H9 (cell line): ENCODE data around the gene LEKR1. TPM values are rescaled to one million over a fixed set of nuclear protein-coding genes. Genes with fewer than 3 reads are reported as not detected.

ENCODE experiments used
- DNase-seq: peaks from one replicate; pipeline ENCODE4 v3.0.0-alpha.2; 2017
- H2AFZ ChIP-seq: one replicate; pipeline ENCODE4 v1.6.1; 2013; ENCODE audit warnings: mild to moderate bottlenecking, low read length, control low read depth, moderate library complexity
- H2AK5ac ChIP-seq: 2 replicates; pipeline ENCODE4 v1.6.1; 2013; ENCODE audit warnings: low read length, control low read depth, mixed read lengths; ENCODE audit not compliant: insufficient read length
- H2BK120ac ChIP-seq: one replicate; pipeline ENCODE4 v1.6.1; 2013; ENCODE audit warnings: low read depth, mild to moderate bottlenecking, low read length, control low read depth, inconsistent platforms; ENCODE audit not compliant: poor library complexity, severe bottlenecking
- H2BK12ac ChIP-seq: 2 replicates; pipeline ENCODE4 v1.6.1; 2013; ENCODE audit warnings: low read length, control low read depth, mixed read lengths, low read depth; ENCODE audit not compliant: insufficient read length
- H2BK15ac ChIP-seq: 2 replicates; pipeline ENCODE4 v1.6.1; 2013; ENCODE audit warnings: low read depth, low read length, control low read depth
- H2BK20ac ChIP-seq: one replicate; pipeline ENCODE4 v1.6.1; 2013; ENCODE audit warnings: low read depth, mild to moderate bottlenecking, low read length, control low read depth, inconsistent platforms; ENCODE audit not compliant: poor library complexity, severe bottlenecking
- H2BK5ac ChIP-seq: 2 replicates; pipeline ENCODE4 v1.6.1; 2013; ENCODE audit warnings: low read length, control low read depth, mixed read lengths; ENCODE audit not compliant: insufficient read length
- H3K14ac ChIP-seq: 2 replicates; pipeline ENCODE4 v1.6.1; 2013; ENCODE audit warnings: low read length, control low read depth; ENCODE audit not compliant: insufficient read depth
- H3K18ac ChIP-seq: 2 replicates; pipeline ENCODE4 v1.6.1; 2013; ENCODE audit warnings: low read depth, mild to moderate bottlenecking, mixed read lengths, low read length, control low read depth; ENCODE audit not compliant: insufficient read length
- H3K23ac ChIP-seq: 2 replicates; pipeline ENCODE4 v1.6.1; 2013; ENCODE audit warnings: low read length, control low read depth, mixed read lengths, low read depth; ENCODE audit not compliant: insufficient read length
- H3K23me2 ChIP-seq: 2 replicates; pipeline ENCODE4 v1.6.1; 2013; ENCODE audit warnings: low read depth, mild to moderate bottlenecking, mixed read lengths, low read length, control low read depth; ENCODE audit not compliant: insufficient read length, poor library complexity, severe bottlenecking
- H3K27ac ChIP-seq: 2 replicates; pipeline ENCODE4 v1.5.1; 2013; ENCODE audit warnings: low read length, control low read depth, mixed read lengths, low read depth; ENCODE audit not compliant: insufficient read length
- H3K27me3 ChIP-seq: 2 replicates; pipeline ENCODE4 v1.6.1; 2013; ENCODE audit warnings: low read length, control low read depth, inconsistent platforms; ENCODE audit not compliant: insufficient read depth
- H3K4ac ChIP-seq: 2 replicates; pipeline ENCODE4 v1.6.1; 2013; ENCODE audit warnings: low read depth, mild to moderate bottlenecking, control low read depth, inconsistent platforms, low read length, moderate library complexity
- H3K4me1 ChIP-seq: 2 replicates; pipeline ENCODE4 v1.6.1; 2013; ENCODE audit warnings: low read length, control low read depth, inconsistent platforms; ENCODE audit not compliant: insufficient read depth
- H3K4me2 ChIP-seq: 2 replicates; pipeline ENCODE4 v1.6.1; 2013; ENCODE audit warnings: low read length, control low read depth, mixed read lengths; ENCODE audit not compliant: insufficient read length, insufficient read depth
- H3K56ac ChIP-seq: 2 replicates; pipeline ENCODE4 v1.6.1; 2013; ENCODE audit warnings: low read depth, mild to moderate bottlenecking, mixed read lengths, low read length, control low read depth; ENCODE audit not compliant: insufficient read length
- H3K79me1 ChIP-seq: 2 replicates; pipeline ENCODE4 v1.6.1; 2013; ENCODE audit warnings: low read depth, mild to moderate bottlenecking, moderate library complexity, low read length, control low read depth, inconsistent platforms; ENCODE audit not compliant: insufficient read depth, poor library complexity, severe bottlenecking
- H3K79me2 ChIP-seq: 2 replicates; pipeline ENCODE4 v1.6.1; 2013; ENCODE audit warnings: low read length, control low read depth, inconsistent platforms; ENCODE audit not compliant: insufficient read depth
- H3K9ac ChIP-seq: 2 replicates; pipeline ENCODE4 v1.6.1; 2013; ENCODE audit warnings: low read length, control low read depth, mixed read lengths; ENCODE audit not compliant: insufficient read length; ENCODE audit errors: extremely low read depth
- H3K9me3 ChIP-seq: one replicate; pipeline ENCODE4 v1.6.1; 2013; ENCODE audit warnings: low read depth, low read length, inconsistent platforms; ENCODE audit not compliant: control insufficient read depth
- H3T11ph ChIP-seq: one replicate; pipeline ENCODE4 v1.6.1; 2013; ENCODE audit warnings: mild to moderate bottlenecking, low read length, control low read depth, inconsistent platforms
- H4K20me1 ChIP-seq: one replicate; pipeline ENCODE4 v1.6.1; 2013; ENCODE audit not compliant: control insufficient read depth, insufficient read length, insufficient read depth
- H4K5ac ChIP-seq: 2 replicates; pipeline ENCODE4 v1.6.1; 2013; ENCODE audit warnings: low read depth, mild to moderate bottlenecking, mixed read lengths, low read length, control low read depth; ENCODE audit not compliant: insufficient read length
- H4K8ac ChIP-seq: replicated peaks from 2 replicates; pipeline ENCODE4 v1.6.1; 2013; ENCODE audit warnings: low read length, control low read depth, mixed read lengths, low read depth; ENCODE audit not compliant: insufficient read length
- H4K91ac ChIP-seq: 2 replicates; pipeline ENCODE4 v1.6.1; 2013; ENCODE audit warnings: low read depth, mild to moderate bottlenecking, moderate library complexity, mixed read lengths, low read length, control low read depth; ENCODE audit not compliant: insufficient read length
- H3K27ac Mint-ChIP-seq, 3 experiments: 2 replicates in 2 of 3; 3 replicates in 1 of 3; pipeline ENCODE4 v1.8.0; 2020 to 2021; ENCODE audit warnings: mixed read lengths in 3 of 3, mild to moderate bottlenecking in 1 of 3, moderate library complexity in 1 of 3
- H3K27me3 Mint-ChIP-seq: 2 replicates; pipeline ENCODE4 v1.8.0; 2021; ENCODE audit warnings: low read depth, mild to moderate bottlenecking, moderate library complexity, mixed read lengths
- H3K36me3 Mint-ChIP-seq, 3 experiments: 2 replicates in 2 of 3; 3 replicates in 1 of 3; pipeline ENCODE4 v1.8.0; 2020 to 2021; ENCODE audit warnings: low read depth in 3 of 3, mixed read lengths in 3 of 3; ENCODE audit not compliant: insufficient read depth in 1 of 3
- H3K4me1 Mint-ChIP-seq, 2 experiments: 2 replicates each; pipeline ENCODE4 v1.8.0; 2020; ENCODE audit warnings: mixed read lengths in 2 of 2
- H3K4me3 Mint-ChIP-seq, 2 experiments: 2 replicates in 1 of 2; 3 replicates in 1 of 2; pipeline ENCODE4 v1.8.0; 2020 to 2021; ENCODE audit warnings: mild to moderate bottlenecking in 2 of 2, mixed read lengths in 2 of 2, moderate library complexity in 1 of 2
- H3K9me3 Mint-ChIP-seq, 2 experiments: 2 replicates in 1 of 2; 3 replicates in 1 of 2; pipeline ENCODE4 v1.8.0; 2020; ENCODE audit warnings: mild to moderate bottlenecking in 2 of 2, mixed read lengths in 2 of 2, moderate library complexity in 1 of 2
- WGBS: extraction: QIAGEN DNeasy Blood & Tissue Kit; methylation state at CpG from one replicate; pipeline ENCODE4 v1.1.7; 2013; ENCODE audit warnings: missing lambda C conversion rate, low lambda C conversion rate, mixed read lengths; ENCODE audit not compliant: insufficient read length; ENCODE audit errors: extremely low coverage; 5-methylcytosine and 5-hydroxymethylcytosine counted together
- total RNA-seq: library from RNA; stranded (reverse); gene quantifications from 2 replicates; pipeline ENCODE4 v1.2.1, GENCODE V29; 2021
- TF ChIP-seq, protein P1 (sequence below): fragments of 200-600 bp; sonication (generic); conservative IDR thresholded peaks from 3 replicates; pipeline ENCODE4 v1.8.0; 2021; ENCODE audit warnings: antibody characterized with exemption, mild to moderate bottlenecking

Gene LEKR1
- total RNA-seq, 1 experiment from 2014 or later = not detected

DNA sequence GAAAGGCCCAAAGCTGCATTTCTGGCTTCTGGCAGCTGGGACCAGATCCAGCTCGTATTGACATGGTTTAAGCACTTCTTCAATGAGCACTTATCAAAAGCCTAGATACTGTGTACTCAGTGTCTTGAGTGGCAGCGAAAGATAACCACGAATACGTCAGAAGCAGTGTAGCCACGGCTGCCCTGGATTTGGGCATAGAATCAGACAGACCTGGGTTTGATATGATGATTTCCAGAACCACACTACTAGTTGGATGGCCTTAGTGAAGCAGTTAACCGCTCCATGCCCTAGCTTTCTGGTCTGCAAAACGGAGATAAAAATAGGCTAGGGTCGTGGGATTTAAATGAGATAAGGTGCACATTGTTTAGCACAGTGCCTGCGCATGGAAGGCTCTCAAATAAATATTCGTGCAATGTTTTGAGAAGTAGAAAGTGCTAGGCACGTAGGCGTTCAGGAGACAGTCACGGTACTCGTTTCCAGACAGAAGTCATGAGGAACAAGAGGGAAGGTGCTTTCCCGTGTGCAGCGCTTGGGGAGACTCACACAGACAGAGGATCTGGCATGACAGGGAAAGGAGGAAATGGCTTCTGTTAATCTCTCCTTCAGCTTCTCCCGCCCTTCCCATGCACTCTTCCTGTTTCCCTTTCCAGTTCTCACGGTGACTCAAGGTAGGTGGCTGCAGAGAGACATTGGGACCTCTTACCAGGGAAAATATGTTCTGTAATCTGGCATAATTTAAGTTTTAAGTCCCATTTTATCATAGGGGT lies 263.5 kb downstream of the LEKR1 start:
- H4K8ac ChIP-seq = no peak overlapping the region
- no peak overlapping the region for H4K91ac ChIP-seq
- H3K9ac ChIP-seq = no peak overlapping the region
- Mint-ChIP-seq H3K27ac (no peak overlapping the region), H3K4me3 (peak overlapping the region; percentile 73 to 80; a peak in 2 of 5 replicates), H3K27me3 (peaks cover 18% of the 10 kb centered on the region), H3K4me1 (peaks cover 46 to 48% of the 10 kb centered on the region in 2 experiments), H3K36me3 (no peaks in the 10 kb centered on the region), H3K9me3 (no peaks in the 10 kb centered on the region)
- WGBS = no CpG with 5 or more reads among the region's 18 CpGs
- H3K79me2 ChIP-seq = no peaks in the 10 kb centered on the region
- no peak overlapping the region for H3K14ac ChIP-seq
- no peak overlapping the region for H2BK20ac ChIP-seq
- H4K5ac ChIP-seq = no peak overlapping the region
- H2BK5ac ChIP-seq = no peak overlapping the region
- H2AK5ac ChIP-seq = no peak overlapping the region
- peak overlapping the region; percentile 11 for H3K4me2 ChIP-seq
- H2AFZ ChIP-seq = no peak overlapping the region
- no peaks in the 10 kb centered on the region for H3K79me1 ChIP-seq
- H3K23me2 ChIP-seq = peaks cover 7% of the 10 kb centered on the region
- TF ChIP-seq, protein P1, sequence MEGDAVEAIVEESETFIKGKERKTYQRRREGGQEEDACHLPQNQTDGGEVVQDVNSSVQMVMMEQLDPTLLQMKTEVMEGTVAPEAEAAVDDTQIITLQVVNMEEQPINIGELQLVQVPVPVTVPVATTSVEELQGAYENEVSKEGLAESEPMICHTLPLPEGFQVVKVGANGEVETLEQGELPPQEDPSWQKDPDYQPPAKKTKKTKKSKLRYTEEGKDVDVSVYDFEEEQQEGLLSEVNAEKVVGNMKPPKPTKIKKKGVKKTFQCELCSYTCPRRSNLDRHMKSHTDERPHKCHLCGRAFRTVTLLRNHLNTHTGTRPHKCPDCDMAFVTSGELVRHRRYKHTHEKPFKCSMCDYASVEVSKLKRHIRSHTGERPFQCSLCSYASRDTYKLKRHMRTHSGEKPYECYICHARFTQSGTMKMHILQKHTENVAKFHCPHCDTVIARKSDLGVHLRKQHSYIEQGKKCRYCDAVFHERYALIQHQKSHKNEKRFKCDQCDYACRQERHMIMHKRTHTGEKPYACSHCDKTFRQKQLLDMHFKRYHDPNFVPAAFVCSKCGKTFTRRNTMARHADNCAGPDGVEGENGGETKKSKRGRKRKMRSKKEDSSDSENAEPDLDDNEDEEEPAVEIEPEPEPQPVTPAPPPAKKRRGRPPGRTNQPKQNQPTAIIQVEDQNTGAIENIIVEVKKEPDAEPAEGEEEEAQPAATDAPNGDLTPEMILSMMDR = no peak
- H3K9me3 ChIP-seq = no peaks in the 10 kb centered on the region
- no peak overlapping the region for H3K4ac ChIP-seq
- H3K23ac ChIP-seq = no peak overlapping the region
- no peak overlapping the region for H3K27ac ChIP-seq
- no peak overlapping the region for H2BK12ac ChIP-seq
- no peaks in the 10 kb centered on the region for H3K27me3 ChIP-seq
- H3K56ac ChIP-seq = no peak overlapping the region
- H3K4me1 ChIP-seq = peaks cover 9% of the 10 kb centered on the region; the same call in 1 of the 2 replicates
- H3K18ac ChIP-seq = no peak overlapping the region
- DNase-seq = no peak
- H4K20me1 ChIP-seq = no peaks in the 10 kb centered on the region
- H3T11ph ChIP-seq = no peak overlapping the region
- no peak overlapping the region for H2BK15ac ChIP-seq
- H2BK120ac ChIP-seq = no peak overlapping the region
